RCC 7860 (cell line): ENCODE data around the gene TMUB2.
A peak's percentile ranks its signal among the peaks of the same experiment; 100 is the strongest.

Source experiments
- DNase-seq: peaks from one replicate; pipeline ENCODE4 v3.0.0-alpha.2; 2015; ENCODE audit warnings: low spot score
- FAIRE-seq: peaks from 2 replicates; lab custom pipeline; 2012; peaks lifted over from hg19 to GRCh38; lab: Jason Lieb, UNC

TMUB2 gene

GRCh38 chr17:44200478-44201155 lies 13.8 kb downstream of the TMUB2 start:
- DNase-seq, result no peak
- FAIRE-seq, result no peak

- no peak for DNase-seq
- no peak for FAIRE-seq
Observed at GRCh38 chr17:44202756-44203155, 16.0 kb downstream of the TMUB2 start.

GRCh38 chr17:44203731-44204440 lies 17.1 kb downstream of the TMUB2 start:
- DNase-seq (peak; percentile 11), FAIRE-seq (no peak)

- no peak for FAIRE-seq
- DNase-seq, result peak; percentile 12
Observed at GRCh38 chr17:44204441-44204882, 17.7 kb downstream of the TMUB2 start.

- FAIRE-seq, result no peak
- no peak for DNase-seq
Observed at GRCh38 chr17:44205962-44206824, 19.4 kb downstream of the TMUB2 start.

- no peak for FAIRE-seq
Observed at GRCh38 chr17:44206825-44207155, 20.0 kb downstream of the TMUB2 start.

GRCh38 chr17:44207319-44207718 lies 20.5 kb downstream of the TMUB2 start:
- DNase-seq (no peak), FAIRE-seq (no peak)

More at GRCh38 chr17:44206825-44207155, 20.0 kb downstream of the TMUB2 start:
- no peak for DNase-seq

- no peak for DNase-seq
- FAIRE-seq, result no peak
Observed at GRCh38 chr17:44207743-44208142, 21.0 kb downstream of the TMUB2 start.

GRCh38 chr17:44209786-44210341 lies 23.1 kb downstream of the TMUB2 start:
- FAIRE-seq, result no peak

GRCh38 chr17:44210342-44211192 lies 23.8 kb downstream of the TMUB2 start:
- DNase-seq (peak; percentile 69), FAIRE-seq (no peak)

More at GRCh38 chr17:44209786-44210341, 23.1 kb downstream of the TMUB2 start:
- peak; percentile 33 for DNase-seq

GRCh38 chr17:44211281-44212265 lies 24.8 kb downstream of the TMUB2 start:
- DNase-seq, result no peak
- no peak for FAIRE-seq

GRCh38 chr17:44212507-44213402 lies 26.0 kb downstream of the TMUB2 start:
- FAIRE-seq (no peak), DNase-seq (no peak)

- no peak for FAIRE-seq
- DNase-seq, result no peak
Observed at GRCh38 chr17:44213403-44214229, 26.8 kb downstream of the TMUB2 start.

GRCh38 chr17:44214230-44214494 lies 27.4 kb downstream of the TMUB2 start:
- DNase-seq (no peak), FAIRE-seq (no peak)

- FAIRE-seq (no peak), DNase-seq (no peak)
Observed at GRCh38 chr17:44214896-44215295, 28.1 kb downstream of the TMUB2 start.

GRCh38 chr17:44216173-44216572 lies 29.4 kb downstream of the TMUB2 start:
- FAIRE-seq (no peak), DNase-seq (no peak)

- DNase-seq (no peak), FAIRE-seq (no peak)
Observed at GRCh38 chr17:44216694-44217093, 29.9 kb downstream of the TMUB2 start.
